Measurements from ENCODE around the gene EVX1.

Gene EVX1

DNA sequence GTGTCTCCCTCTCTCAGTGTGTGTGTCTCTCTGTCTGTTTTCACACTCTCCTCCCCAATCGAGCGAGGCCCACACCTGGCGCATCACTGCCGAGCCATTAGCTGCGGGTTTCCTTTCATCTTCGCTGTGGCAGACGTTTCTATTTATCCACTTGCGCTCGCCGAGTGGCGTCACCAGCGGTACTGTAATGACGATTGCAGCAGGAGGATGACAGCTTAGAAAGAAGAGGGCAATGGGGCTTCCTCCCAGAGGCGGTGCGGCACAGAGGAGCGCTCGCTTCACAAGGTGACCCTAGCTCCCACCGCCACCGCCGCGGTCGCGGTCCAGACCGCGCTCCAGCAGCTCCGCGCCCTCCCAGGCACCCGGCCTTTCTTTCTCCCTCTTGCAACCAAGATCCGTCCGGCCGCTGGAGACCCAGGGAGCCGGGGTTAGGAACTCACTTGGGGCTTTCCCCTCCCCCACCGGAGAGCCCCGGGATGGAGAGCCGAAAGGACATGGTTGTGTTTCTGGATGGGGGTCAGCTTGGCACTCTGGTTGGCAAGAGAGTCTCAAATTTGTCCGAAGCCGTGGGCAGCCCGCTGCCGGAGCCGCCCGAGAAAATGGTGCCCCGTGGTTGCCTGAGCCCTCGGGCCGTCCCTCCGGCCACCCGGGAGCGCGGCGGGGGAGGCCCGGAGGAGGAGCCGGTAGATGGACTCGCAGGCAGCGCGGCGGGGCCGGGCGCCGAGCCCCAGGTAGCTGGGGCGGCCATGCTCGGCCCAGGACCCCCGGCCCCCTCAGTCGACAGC is at the start of gene EVX1:
TSS of gene EVX1 (plus strand) at position 248 of the 785 bp plus-strand sequence. CDS start at position 477, 229 bp downstream.
- DNase-seq = peak; percentile 30

- no peak for DNase-seq
Measured at GRCh38 chr7:27193335-27194001, 49.1 kb upstream of the EVX1 start.

DNA sequence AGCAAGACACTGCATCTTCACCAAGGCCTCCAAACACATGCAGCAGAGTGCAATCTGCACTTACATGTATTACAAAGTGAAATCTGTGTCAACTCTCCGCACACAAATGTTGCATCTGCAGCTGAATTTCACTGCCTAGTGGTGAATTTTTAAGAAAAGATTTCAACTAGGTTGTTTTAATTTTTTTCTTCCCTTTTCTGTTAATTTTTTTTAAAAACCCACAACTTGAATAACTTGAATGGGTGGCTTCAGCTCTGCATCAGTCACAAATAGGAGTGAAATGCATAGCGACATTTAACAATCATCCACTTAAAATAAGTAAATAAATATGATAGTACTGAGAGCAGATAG is 48.6 kb upstream of the EVX1 start:
- DNase-seq = no peak

DNA sequence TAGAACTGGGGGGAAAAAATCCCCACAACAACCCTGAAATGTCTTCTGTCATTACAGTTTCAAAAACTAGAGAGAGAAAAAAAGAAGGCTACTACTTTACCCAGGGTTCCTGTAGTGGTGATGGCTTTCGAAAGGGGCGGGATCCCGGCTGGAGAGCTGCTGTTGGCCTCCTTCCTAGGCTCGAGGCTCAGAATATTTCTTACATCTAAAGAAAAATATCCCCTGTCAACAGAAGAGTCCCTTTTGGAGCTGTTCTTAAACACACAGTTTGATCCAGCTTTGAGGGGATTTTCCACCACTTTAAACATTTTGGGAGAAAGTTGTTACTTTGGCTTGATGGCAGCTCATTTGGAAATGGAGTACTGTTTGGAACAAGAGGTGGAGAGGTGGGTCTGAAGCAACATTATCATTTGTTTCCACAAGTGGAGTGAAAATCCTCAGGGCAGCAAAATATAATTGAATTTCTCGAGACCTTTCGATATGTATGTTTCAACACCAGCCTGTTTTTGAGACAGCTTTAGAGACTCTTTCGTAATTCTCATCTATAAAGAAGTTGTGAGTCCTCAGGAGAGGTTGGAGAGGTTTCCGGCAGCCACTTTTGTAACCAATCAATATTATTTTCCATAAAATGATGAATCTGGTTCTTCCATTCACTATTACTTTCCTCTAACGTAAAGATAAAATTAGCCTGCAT is 47.8 kb upstream of the EVX1 start:
- no peak for DNase-seq

DNA sequence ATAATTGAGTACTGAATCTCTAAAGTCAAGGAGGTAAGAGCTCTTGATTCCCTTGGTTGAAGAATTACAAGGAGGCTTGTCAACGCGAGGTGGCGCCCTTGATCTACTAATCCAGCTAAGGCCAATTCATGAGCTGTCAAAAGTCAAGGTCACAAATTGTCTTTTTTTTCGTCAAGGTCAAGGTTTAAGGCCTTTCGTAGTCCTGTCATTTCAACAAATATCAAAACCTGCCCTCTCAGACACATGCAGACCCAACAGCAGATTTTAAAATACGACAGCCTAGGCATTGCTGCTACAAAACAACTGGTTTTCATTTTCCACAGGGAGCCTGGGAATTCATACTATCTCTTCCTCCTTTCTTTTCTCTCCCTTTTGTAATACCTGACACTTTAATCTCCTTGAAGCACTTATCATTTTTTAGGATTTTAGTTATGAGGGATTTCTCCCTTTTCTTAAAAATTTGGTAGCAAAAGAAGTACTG is 46.3 kb upstream of the EVX1 start:
- peak; percentile 68 for DNase-seq

- DNase-seq = no peak
Measured at GRCh38 chr7:27197137-27198042, 45.2 kb upstream of the EVX1 start.

DNA sequence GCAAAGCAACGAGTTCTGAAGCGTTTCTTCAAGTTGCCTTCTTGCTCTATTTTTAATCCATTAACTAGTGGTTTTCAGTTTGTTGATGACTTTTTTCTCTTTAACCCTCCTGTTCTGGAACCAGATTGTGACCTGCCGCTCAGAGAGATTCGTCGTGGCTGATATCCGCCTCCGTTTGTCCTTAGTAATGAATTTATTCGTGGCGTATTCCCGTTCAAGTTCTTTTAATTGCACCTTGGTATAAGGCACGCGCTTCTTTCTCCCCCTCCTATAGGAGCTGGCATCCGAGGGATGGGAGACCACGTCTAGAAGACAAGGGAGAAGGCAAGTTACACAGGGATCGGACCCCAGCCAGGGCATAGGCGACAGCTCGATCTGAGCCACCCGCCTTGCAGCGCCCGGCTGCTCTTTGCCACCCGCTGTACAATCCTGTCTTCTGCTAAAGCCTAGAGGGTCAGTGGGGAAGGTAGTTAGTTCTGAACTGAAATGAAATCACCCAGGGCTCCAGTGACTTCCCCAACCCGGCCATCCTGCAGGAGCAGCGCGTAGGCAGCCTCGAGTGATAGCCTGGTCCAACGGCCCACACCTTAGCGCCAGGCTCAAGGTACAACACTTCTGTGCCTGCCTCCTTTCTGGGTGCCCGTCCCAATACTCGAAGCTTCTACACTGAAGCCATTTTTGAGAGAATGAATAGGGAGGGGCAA is 44.3 kb upstream of the EVX1 start:
- DNase-seq = peak; percentile 20

- no peak for DNase-seq
Measured at GRCh38 chr7:27198871-27199801, 43.5 kb upstream of the EVX1 start.

DNA sequence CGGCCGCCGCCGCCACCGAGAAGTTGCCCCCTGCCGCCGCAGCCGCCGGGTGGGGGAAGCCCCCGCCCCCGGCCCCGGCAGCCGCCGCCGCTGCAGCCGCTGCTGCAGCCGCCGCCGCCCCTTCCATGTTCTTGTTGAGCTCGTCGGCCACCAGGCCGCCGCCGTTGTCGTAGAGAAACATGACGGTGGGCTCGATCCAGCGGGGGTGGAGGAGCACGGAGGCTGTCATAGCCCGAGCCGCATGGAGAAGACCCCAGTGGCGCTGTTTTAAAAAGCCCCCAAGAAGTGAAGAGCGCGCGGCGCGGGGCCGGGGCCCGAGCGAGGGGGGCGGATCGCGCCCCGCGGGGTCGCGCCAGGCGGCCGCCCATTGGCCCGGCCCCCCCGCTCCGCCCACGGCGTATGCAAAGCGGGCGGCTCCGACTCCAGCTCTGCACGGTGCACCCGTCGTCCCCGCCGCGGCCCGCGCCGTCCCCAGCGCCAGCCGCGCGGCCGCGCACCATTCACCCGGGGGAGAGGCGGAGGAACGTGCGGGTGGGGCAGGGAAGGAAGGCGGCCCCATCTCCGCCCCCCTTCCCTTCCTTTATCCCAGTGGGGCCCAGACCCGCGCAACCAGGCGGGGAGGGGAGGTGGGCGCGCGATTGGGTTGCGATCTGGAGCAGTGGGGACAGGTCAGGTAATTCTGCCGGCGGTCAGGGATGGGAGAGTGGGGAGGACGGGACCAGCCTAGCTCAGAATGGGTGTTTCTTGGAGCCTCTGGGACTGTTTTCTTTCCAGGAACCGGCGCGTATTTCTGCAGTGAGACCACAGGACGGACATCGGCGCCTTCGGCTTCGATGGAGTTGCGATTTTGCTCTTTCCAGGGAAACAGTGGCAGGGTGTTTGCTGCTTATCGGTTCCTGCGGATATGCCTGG is 42.5 kb upstream of the EVX1 start, which contains the start of gene HOXA13:
TSS of gene HOXA13 (minus strand) at position 243 of the 912 bp plus-strand sequence. CDS start at position 229, 14 bp downstream.
- DNase-seq = peak; percentile 70

DNA sequence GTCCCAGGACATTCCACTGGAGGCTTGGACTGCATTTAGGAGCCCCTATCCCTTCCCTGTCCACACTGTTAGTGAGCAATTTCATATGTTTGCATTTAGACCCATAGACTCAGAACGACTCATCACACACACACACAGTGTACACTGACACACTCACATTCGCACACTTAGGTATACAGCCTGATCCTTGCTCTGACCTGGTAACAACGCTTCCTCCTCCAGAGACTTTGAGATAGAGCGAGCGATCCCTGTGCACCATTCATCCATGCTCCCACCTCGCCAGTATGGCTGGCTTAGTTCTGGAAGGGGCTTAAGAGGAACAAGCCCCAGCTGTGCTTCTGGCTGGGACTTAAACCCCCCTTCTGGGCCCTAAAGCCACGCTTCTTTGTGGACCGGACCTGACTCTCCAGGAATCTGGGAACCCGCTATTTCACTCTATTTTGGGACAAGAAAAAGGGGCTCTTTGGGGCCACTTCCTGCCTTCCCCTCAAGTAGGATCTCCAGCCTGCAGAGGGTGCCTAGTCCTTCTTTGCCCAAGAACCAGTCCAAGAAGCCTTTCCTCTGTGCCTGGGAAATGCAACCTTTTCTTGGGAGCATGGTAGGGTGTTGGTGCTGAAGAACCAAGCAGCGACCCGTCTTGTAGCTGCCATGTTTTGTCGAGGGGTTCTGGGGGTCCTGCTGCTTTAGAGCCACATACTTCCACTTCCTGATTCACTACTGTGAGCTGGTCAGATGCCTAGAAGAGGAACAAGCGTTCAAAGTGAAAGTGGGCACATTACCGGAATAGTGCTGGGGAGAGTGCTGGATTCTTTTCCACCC is 41.6 kb upstream of the EVX1 start:
- no peak for DNase-seq

DNA sequence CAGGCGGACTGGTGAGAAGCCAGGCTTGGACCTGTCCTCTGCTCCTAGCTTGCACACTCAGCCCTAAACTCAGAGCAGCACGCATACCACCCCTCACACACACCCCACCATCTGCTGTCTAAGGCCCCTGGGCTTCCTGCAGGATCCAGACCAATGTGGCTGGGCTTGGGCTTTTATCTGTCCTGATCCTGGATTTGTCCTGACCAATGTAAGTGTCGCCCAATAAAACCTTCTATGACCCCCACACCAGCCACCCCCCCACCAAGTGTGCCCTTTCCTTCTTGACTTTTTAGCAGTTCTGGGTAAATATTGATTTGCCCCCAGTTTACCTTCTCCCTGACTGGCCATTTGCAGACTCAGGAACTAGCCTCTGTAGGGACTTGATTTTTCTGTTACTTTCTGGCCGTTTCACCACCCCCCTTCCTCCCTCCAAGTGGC is 41.0 kb upstream of the EVX1 start:
- DNase-seq = no peak

DNA sequence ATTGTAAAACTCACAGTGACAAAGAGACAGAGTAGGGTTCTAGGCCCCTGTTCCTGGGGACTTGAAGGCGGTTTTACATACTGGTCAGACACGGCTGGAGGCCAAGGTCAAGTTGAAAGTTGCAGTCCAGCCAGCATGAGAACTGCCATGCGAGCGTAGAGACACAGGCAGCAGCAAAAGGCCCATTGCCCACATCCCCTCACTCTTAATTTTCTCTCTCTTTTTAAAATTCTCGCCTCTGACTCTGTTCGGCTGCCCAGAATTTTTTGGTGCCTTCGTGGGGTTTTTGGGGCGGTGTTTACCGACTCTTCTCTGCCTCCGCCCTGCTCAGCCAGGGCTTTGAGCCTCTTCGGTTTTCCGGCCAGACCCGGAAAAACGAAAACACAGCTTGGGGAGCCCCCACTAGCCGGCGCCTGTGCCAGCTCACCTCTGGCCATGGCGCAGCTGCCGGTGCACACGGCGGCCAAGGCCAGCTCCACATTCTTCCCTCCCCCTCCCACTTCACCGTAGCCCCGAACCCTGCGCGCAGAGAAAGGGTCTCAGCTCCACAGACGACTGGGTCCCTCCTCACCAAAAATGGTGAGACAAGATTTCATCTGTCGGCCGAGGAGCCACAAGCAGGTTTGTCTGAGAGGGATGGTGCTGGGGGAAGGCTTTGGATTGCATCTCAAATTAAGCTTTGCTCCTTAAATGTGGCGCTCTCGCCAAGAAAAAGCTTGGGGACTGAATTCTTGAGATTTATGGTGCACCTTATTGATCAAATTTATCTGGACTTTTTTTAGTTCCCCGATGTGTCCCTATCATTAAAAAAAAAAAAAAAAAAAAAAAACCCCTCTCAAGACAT is 40.4 kb upstream of the EVX1 start:
- no peak for DNase-seq

DNA sequence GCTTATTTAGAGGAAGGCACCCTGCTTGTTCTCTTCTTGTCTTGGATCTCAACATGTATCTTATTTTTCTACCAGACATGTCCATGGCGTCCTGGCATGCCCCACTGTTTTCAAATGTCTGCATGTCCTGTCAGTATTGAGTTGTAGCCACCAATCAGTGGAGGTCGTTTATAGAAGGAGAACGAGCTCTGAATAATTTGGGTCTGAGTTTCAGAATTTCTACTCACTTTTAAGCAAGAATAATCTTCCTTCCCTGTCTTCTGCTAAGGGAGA is 39.8 kb upstream of the EVX1 start:
- DNase-seq = no peak

GRCh38 chr7:27203365-27203953 is 39.1 kb upstream of the EVX1 start:
- DNase-seq = no peak

DNA sequence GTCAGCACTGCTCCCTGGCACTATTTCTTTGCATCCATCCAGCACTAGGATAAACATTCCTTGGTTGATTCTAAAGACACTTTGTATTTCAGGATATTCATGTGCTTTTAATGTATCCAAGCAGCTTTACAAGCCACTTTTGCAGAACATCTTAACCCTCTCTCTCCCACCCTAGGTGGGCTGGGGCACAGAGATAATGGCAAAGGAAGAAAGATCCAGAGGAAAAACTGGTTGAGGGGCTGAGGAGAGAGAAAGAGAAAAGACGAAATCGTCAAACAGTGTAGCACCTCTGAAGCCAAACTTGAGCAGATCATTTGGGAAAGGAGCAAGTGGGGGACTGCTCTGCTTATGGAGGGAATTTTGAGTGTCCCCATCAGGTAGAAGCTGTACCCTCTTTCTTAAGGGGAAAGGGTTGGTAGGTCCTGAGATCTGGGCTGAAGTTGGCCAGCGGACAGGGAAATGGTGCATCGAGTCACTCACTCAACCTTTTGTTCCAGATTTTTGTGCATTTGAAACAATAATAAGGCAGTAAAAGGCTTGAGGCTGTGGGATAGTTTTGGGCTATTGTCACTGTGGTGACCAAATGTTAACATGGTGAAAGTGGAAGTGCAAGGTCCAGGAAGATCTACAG is 38.5 kb upstream of the EVX1 start:
- no peak for DNase-seq

GRCh38 chr7:27204851-27205322 is 37.7 kb upstream of the EVX1 start:
- no peak for DNase-seq

Data from DMS79 (cell line).